C4-2B (cell line): ENCODE data around the gene AEBP1.

Experiments used
- CTCF ChIP-seq: fragments of 450-650 bp; conservative IDR thresholded peaks from 2 replicates; pipeline ENCODE4 v1.5.1; 2017; ENCODE audit warnings: mild to moderate bottlenecking
- ZFX ChIP-seq: fragments of 450-650 bp; IDR thresholded peaks from 2 replicates; pipeline ENCODE4 v1.6.1; 2017

DNA sequence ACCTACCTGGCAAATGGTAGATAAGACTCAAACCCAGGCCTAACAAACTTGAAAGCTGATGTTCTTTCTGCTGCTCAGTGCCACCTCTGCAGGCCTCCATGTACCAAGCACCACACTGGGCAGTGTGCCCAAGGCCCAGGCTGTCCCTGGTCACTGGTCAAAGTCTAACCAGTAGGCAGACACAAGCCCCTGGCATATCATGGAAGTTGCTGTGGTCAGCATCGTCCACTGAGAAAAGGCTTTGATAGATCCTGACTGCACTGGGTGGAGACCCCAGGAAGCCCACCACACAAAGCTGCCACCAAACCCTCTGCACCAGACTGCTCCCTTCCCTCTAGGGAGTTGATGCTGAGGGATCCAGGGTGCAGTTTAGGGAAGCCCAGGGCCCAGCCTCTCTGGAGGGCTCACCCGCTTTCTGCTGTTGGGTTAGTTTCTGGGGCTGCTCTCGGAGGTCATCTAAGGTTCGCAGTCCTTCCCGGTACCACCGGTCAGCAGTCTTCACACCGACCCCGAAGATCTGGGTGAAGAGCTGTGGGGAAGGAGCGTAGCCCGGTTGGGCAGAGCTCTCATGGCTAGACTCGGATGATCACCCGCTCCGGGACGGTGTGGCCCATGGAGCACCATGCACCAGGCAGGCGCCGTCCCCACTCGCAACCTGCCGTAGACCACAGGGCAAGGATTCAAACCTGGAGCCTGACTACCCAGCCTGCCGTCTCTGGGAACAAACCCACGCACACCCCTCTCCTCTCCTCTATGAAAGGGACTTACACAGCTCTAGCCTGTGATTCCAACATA, 27.8 kb upstream of the AEBP1 start:
- TF ChIP-seq CTCF (no peak), ZFX (no peak)
